ENCODE measurements around the gene IGFBP5.

DNA sequence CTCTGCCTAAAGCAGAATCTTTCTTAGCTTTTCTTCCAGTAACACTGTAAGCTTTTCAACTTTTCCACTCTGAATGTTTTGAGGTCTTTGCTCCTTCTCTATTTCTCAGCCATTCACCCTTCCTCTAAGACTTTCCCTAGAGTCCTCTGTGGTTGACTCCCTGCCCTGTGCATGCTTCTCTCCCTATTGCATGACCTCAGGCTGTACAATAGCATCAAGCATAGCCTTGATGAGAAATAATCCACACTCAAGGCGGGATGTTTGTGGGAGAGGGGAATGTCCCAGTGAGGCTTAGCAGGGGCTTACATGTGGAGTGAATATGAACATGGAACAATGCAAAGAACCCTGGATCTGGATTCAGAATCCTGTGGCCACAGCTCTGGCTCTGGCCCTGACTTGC is 48.4 kb upstream of the IGFBP5 start:
- TF ChIP-seq TAF1 (IDR thresholded peaks at IDR 0.05; ENCODE audit: low read depth) (no peak), FOXM1 (IDR thresholded peaks at IDR 0.05; ENCODE audit: borderline replicate concordance, low read depth) (no peak), RAD21 (IDR thresholded peaks at IDR 0.05; ENCODE audit: low read depth) (no peak), NFIC (IDR thresholded peaks at IDR 0.05) (no peak), EP300 (IDR thresholded peaks at IDR 0.05; ENCODE audit: borderline replicate concordance) (no peak), TCF12 (IDR thresholded peaks at IDR 0.05; ENCODE audit: low read depth) (no peak), CREB1 (IDR thresholded peaks at IDR 0.05; ENCODE audit: low read depth) (no peak)
- TF ChIP-seq, protein P1, sequence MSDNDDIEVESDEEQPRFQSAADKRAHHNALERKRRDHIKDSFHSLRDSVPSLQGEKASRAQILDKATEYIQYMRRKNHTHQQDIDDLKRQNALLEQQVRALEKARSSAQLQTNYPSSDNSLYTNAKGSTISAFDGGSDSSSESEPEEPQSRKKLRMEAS (IDR thresholded peaks at IDR 0.05), result no peak
- TF ChIP-seq, protein P2, sequence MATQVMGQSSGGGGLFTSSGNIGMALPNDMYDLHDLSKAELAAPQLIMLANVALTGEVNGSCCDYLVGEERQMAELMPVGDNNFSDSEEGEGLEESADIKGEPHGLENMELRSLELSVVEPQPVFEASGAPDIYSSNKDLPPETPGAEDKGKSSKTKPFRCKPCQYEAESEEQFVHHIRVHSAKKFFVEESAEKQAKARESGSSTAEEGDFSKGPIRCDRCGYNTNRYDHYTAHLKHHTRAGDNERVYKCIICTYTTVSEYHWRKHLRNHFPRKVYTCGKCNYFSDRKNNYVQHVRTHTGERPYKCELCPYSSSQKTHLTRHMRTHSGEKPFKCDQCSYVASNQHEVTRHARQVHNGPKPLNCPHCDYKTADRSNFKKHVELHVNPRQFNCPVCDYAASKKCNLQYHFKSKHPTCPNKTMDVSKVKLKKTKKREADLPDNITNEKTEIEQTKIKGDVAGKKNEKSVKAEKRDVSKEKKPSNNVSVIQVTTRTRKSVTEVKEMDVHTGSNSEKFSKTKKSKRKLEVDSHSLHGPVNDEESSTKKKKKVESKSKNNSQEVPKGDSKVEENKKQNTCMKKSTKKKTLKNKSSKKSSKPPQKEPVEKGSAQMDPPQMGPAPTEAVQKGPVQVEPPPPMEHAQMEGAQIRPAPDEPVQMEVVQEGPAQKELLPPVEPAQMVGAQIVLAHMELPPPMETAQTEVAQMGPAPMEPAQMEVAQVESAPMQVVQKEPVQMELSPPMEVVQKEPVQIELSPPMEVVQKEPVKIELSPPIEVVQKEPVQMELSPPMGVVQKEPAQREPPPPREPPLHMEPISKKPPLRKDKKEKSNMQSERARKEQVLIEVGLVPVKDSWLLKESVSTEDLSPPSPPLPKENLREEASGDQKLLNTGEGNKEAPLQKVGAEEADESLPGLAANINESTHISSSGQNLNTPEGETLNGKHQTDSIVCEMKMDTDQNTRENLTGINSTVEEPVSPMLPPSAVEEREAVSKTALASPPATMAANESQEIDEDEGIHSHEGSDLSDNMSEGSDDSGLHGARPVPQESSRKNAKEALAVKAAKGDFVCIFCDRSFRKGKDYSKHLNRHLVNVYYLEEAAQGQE (IDR thresholded peaks at IDR 0.05; ENCODE audit: low read depth), result no peak
